GM18498 (cell line): ENCODE data around the gene AKAIN1.

ENCODE experiments used
- ATAC-seq: cut with Tn5 transposase; IDR thresholded peaks from one replicate; pipeline ENCODE4 v1.9.1; 2021; ENCODE audit warnings: mild to moderate bottlenecking, moderate library complexity; ENCODE audit not compliant: unreplicated experiment

The AKAIN1 gene

GRCh38 chr18:5162111-5162510 lies 34.9 kb downstream of the AKAIN1 start:
- no peak for ATAC-seq

- no peak for ATAC-seq
These were observed 38.0 kb downstream of the AKAIN1 start for GRCh38 chr18:5159080-5159479.

- no peak for ATAC-seq
These were observed 38.5 kb downstream of the AKAIN1 start for GRCh38 chr18:5158587-5158986.

- ATAC-seq, result no peak
These were observed 38.9 kb downstream of the AKAIN1 start for GRCh38 chr18:5158172-5158571.

- ATAC-seq, result no peak
These were observed 41.2 kb downstream of the AKAIN1 start for GRCh38 chr18:5155907-5156287.

GRCh38 chr18:5155218-5155906 lies 41.7 kb downstream of the AKAIN1 start:
- ATAC-seq, result no peak

- ATAC-seq, result no peak
These were observed 44.6 kb downstream of the AKAIN1 start for GRCh38 chr18:5152343-5153020.

- ATAC-seq, result no peak
These were observed 46.2 kb downstream of the AKAIN1 start for GRCh38 chr18:5150894-5151293.

- ATAC-seq, result no peak
These were observed 51.0 kb downstream of the AKAIN1 start for GRCh38 chr18:5146093-5146492.

- ATAC-seq, result no peak
These were observed 51.8 kb downstream of the AKAIN1 start for GRCh38 chr18:5145168-5145825.

GRCh38 chr18:5144629-5145028 lies 52.4 kb downstream of the AKAIN1 start:
- ATAC-seq, result no peak

- ATAC-seq, result no peak
These were observed 54.2 kb downstream of the AKAIN1 start for GRCh38 chr18:5142859-5143258.

GRCh38 chr18:5142131-5142530 lies 54.9 kb downstream of the AKAIN1 start:
- ATAC-seq, result no peak

- ATAC-seq, result no peak
These were observed 59.8 kb downstream of the AKAIN1 start for GRCh38 chr18:5137261-5137660.

- no peak for ATAC-seq
These were observed 64.1 kb downstream of the AKAIN1 start for GRCh38 chr18:5132987-5133386.

- no peak for ATAC-seq
These were observed 74.8 kb downstream of the AKAIN1 start for GRCh38 chr18:5122272-5122671.

- no peak for ATAC-seq
These were observed 86.8 kb downstream of the AKAIN1 start for GRCh38 chr18:5110266-5110665.

- no peak for ATAC-seq
These were observed 89.1 kb downstream of the AKAIN1 start for GRCh38 chr18:5107988-5108387.

- no peak for ATAC-seq
These were observed 90.3 kb downstream of the AKAIN1 start for GRCh38 chr18:5106730-5107129.

GRCh38 chr18:5104246-5104645 lies 92.8 kb downstream of the AKAIN1 start:
- no peak for ATAC-seq

- no peak for ATAC-seq
These were observed 93.4 kb downstream of the AKAIN1 start for GRCh38 chr18:5103693-5104092.

GRCh38 chr18:5103286-5103685 lies 93.8 kb downstream of the AKAIN1 start:
- ATAC-seq, result no peak
